Raji (cell line): Measurements from ENCODE around the gene TJP3.

ENCODE experiments used
- POLR2A ChIP-seq: IDR thresholded peaks from 2 replicates; pipeline ENCODE4 v1.6.1; 2011; ENCODE audit warnings: low read depth, low read length, control low read depth; ENCODE audit not compliant: insufficient read depth

The TJP3 gene

DNA sequence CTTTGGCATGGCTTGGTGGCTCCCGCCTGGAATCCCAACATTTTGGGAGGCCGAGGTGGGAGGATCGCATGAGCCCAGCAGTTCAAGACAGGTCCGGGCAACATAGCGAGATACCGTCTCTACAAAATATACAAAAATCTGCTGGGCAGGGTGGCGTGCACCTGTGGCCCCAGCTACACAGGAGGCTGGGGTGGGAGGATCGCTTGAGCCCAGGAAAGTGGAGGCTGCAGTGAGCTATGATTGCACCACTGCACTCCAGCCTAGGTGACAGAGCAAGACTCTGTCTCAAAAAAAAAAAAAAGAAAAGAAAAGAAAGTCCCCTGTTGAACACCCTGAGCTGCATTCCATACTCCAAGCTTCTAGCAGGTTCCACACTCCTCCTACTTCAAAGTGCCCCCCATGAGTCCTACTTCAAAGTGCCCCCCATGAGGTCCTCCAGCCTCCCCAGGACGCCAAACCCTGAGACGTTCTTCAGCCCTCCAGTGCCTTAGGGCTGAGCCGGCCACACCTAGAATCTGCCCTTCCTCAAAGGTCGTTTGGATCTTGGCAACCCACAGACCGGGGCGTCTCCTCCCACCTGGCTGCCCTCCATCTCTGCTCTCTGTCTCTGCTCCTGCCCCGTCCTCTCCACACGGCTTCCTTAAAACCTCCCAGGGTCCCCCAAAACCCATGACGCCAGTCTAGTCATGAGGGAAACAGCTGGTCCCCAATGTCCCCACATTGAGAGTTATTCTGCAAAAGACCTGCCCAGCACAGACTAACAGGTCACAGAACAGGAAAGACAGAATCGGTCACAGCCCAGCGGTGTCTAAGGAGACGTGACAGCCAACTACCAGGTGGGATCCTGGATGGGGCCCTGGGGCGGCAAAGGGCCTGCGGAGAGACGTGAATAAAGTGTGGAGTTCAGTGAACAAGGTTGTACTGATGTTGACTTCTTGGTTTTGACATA, 4.8 kb downstream of the TJP3 start:
- no peak for TF ChIP-seq POLR2A

DNA sequence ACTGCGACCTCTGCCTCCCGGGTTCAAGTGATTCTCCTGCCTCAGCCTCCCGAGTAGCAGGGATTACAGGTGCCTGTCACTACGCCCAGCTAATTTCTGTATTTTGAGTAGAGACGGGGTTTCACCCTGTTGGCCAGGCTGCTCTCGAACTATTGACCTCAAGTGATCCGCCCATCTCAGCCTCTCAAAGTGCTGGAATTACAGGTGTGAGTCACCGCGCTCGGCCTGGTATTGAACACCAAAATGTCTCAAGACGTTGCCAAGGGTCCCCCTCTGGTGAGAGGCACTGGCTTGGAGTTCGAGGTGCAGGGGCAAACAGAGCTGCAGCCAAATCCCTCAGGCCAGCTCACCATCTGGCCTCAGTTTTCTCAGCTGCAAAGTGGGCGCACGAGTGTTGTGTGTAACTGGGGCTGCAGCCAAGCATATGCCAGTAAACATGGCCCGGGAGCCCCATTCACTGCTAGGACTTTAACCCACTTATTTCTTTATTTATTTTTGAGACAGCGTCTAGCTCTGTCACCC, 8.0 kb downstream of the TJP3 start:
- no peak for TF ChIP-seq POLR2A

GRCh38 chr19:3719868-3720267, 11.7 kb downstream of the TJP3 start:
- TF ChIP-seq POLR2A, result no peak

DNA sequence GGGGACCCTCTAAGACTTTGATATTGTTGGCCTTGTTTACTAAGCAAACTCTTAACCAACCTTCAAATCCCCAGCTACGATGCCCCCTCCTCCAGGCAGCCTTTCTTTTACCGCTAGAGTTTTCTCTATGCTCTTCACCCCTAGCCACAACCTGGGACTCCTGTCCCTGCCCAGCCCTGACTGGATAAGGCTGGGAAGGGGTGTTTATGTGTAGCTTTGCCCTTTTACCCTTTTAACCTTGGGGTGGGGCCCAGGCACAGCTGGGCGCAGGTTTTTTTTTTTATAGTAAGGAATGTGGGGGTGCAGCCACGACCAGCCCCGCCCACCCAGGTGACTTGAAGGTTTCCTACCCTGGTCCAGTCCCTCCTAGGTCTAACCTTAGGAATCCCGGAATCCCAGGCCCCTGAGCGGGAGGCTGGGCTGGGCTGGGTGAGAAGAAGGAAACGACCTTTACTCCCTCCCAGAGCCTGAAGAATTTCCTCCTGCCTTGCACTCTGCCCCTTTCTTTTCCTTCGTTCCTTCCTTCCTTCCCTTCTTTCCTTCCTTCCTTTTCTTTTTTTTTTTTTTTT, 12.2 kb downstream of the TJP3 start:
- TF ChIP-seq POLR2A, result no peak

- peak; percentile 47; the same call in 1 of the 2 replicates for TF ChIP-seq POLR2A
Observed at GRCh38 chr19:3721131-3721886, 13.1 kb downstream of the TJP3 start.

DNA sequence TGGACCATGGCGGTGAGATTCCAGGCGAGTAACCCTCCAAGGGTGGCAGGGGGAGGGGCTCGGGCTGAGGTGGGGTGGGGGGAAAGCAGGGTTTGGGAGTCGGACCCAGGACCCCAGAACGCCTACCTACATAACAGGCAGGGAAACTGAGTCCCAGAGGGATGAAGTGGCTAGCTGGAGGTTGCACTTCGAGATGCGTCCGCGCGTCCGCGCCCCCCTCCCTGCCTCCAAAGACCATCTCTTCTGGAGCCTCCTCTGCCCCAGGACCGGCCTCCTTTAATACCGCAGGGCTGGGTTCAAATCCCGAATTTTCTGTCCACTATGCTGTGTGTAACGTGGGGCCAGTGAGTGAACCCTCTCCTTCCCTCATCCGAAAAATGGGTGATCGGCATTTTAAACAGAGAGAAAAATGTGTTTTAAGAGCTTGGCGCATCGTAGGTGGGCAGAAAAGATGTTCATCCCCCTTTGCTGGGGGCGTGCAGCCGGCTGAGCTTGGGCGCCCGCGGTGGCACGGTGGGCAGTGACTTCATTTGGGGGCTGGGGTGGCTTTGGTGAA, 13.8 kb downstream of the TJP3 start:
- no peak for TF ChIP-seq POLR2A

- no peak for TF ChIP-seq POLR2A
Observed at GRCh38 chr19:3722443-3723109, 14.4 kb downstream of the TJP3 start.

DNA sequence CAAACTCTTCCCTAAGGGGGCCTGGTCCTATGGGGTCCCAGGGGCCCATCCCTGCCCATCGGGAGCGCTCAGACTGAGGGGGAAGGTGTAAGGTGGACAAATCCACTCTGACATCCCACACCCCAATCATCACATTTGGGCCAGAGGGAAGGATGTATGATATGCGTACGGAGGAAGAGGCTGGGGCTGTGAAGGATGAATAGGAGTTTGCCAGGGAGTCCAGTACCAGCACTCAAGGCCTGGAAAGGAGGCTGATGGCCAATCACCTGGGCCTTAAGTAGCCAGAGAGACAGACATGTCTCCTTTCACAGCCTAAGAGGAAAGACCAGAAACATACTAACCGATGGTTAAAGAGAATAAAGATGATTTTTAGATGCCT, 14.9 kb downstream of the TJP3 start:
- TF ChIP-seq POLR2A, result no peak

DNA sequence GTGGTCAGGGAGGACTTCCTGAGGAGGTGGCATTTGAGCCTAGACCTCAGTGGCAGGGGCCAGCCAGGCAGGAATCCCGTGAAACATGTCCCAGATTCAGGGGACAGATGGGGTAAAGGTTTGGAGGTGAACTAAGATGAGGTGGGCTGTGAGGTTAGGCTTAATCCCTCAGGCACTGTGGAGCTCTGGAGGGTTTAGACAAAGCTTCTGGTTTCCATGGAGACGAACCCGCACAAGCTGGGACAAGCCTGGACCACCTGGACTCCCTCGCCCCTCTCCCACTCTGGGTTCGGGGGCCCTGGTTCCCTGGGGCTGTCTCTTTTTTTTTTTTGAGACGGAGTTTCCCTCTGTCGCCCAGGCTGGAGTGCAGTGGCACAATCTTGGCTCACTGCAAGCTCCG, 15.7 kb downstream of the TJP3 start:
- TF ChIP-seq POLR2A, result no peak

GRCh38 chr19:3725121-3725520, 16.9 kb downstream of the TJP3 start:
- TF ChIP-seq POLR2A, result no peak

GRCh38 chr19:3725640-3726310, 17.6 kb downstream of the TJP3 start:
- TF ChIP-seq POLR2A, result no peak

DNA sequence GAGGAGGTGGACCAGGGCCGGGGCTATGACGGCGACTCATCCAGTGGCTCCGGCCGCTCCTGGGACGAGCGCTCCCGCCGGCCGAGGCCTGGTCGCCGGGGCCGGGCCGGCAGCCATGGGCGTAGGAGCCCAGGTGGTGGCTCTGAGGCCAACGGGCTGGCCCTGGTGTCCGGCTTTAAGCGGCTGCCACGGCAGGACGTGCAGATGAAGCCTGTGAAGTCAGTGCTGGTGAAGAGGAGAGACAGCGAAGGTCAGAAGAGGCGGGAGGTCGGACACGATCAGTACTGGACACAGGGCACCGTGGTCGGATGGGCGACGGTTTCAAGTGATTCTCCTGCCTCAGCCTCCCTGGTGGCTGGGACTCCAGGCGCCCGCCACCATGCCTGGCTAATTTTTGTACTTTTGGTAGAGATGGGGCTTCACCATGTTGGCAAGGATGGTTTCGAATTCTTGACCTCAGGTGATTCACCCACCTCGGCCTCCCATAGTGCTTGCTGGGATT, 22.3 kb downstream of the TJP3 start:
- TF ChIP-seq POLR2A, result no peak

- no peak for TF ChIP-seq POLR2A
Observed at GRCh38 chr19:3732108-3732507, 23.9 kb downstream of the TJP3 start.
